ENCODE data around the gene SEMG2. TPM values are rescaled to one million over a fixed set of nuclear protein-coding genes. Genes with fewer than 3 reads are reported as not detected.

SEMG2 gene
- total RNA-seq, 3 donors from 2014 or later (not counting 1 experiment from before 2014, with no cell fraction given), result not detected

- no peaks in the 10 kb centered on the region for H3K36me3 Mint-ChIP-seq
- TF ChIP-seq, protein P1, sequence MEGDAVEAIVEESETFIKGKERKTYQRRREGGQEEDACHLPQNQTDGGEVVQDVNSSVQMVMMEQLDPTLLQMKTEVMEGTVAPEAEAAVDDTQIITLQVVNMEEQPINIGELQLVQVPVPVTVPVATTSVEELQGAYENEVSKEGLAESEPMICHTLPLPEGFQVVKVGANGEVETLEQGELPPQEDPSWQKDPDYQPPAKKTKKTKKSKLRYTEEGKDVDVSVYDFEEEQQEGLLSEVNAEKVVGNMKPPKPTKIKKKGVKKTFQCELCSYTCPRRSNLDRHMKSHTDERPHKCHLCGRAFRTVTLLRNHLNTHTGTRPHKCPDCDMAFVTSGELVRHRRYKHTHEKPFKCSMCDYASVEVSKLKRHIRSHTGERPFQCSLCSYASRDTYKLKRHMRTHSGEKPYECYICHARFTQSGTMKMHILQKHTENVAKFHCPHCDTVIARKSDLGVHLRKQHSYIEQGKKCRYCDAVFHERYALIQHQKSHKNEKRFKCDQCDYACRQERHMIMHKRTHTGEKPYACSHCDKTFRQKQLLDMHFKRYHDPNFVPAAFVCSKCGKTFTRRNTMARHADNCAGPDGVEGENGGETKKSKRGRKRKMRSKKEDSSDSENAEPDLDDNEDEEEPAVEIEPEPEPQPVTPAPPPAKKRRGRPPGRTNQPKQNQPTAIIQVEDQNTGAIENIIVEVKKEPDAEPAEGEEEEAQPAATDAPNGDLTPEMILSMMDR (IDR thresholded peaks at IDR 0.05), result no peak
- H3K27ac Mint-ChIP-seq, result no peak within 1 kb of the TSS
- DNase-seq (no peak), ATAC-seq (no peak)
- peaks cover 14% of the 10 kb centered on the region for H3K27me3 ChIP-seq (ENCODE audit: control insufficient read depth, insufficient read depth, low read length)
- intact Hi-C loops (cut with micrococcal nuclease), result no loop called here
- peaks cover 13 to 34% of the 10 kb centered on the region in 2 donors for H3K27me3 Mint-ChIP-seq (ENCODE audit: low read depth in 2 of 2)
- no peaks in the 10 kb centered on the region for H3K36me3 ChIP-seq (ENCODE audit: control insufficient read depth, insufficient read depth, low read length)
- no peak within 1 kb of the TSS for H3K27ac ChIP-seq (ENCODE audit: low read length)
- H3K9me3 Mint-ChIP-seq, result no peaks in the 10 kb centered on the region
- H3K4me3 ChIP-seq (ENCODE audit: low read length), result no peak within 1 kb of the TSS
- no peaks in the 10 kb centered on the region for H3K4me1 Mint-ChIP-seq
- no peak within 1 kb of the TSS for H3K4me3 Mint-ChIP-seq
- 46% methylated on average over 7 of the region's 7 CpGs for WGBS (ENCODE audit: insufficient coverage)
- H3K4me1 ChIP-seq (ENCODE audit: control insufficient read depth, insufficient read depth, low read length), result no peaks in the 10 kb centered on the region
- H3K9me3 ChIP-seq (ENCODE audit: control insufficient read depth, insufficient read depth, low read length), result no peaks in the 10 kb centered on the region
Measured at GRCh38 chr20:45254383-45255262, 33.5 kb downstream of the SEMG2 start, which contains the start of gene SLPI. TSS of gene SLPI (minus strand) at chr20:45254564. CDS start at chr20:45254543, 21 bp downstream.

DNA sequence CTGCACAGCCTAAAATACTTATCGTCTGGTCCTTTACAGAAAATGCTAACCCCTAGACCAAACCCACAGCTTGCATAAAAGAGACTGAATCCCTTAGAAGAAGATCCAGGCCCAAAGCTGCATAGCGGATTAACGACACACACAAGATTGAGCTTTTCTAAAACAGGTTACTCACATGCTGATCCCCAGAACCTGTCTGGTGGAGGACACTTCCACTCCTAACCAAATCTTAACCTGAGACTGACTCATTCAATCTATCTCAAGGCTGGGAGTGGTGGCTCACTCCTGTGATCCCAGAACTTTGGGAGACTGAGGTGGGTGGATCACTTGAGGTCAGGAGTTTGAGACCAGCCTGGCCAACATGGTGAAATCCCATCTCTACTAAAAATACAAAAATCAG, 36.0 kb downstream of the SEMG2 start:
- no peaks in the 10 kb centered on the region for H3K4me1 Mint-ChIP-seq
- no peaks in the 10 kb centered on the region for H3K36me3 Mint-ChIP-seq
- no peak overlapping the region for H3K4me3 ChIP-seq (ENCODE audit: low read length)
- no peak overlapping the region for H3K27ac Mint-ChIP-seq
- WGBS (ENCODE audit: insufficient coverage), result 78% methylated on average over 3 of the region's 3 CpGs
- ATAC-seq (no peak), DNase-seq (no peak)
- intact Hi-C loops (cut with micrococcal nuclease), result no loop called here
- H3K4me1 ChIP-seq (ENCODE audit: control insufficient read depth, insufficient read depth, low read length), result no peaks in the 10 kb centered on the region
- no peaks in the 10 kb centered on the region for H3K9me3 Mint-ChIP-seq
- no peak overlapping the region for H3K27ac ChIP-seq (ENCODE audit: low read length)
- no peak overlapping the region for H3K4me3 Mint-ChIP-seq
- TF ChIP-seq, protein P1 (IDR thresholded peaks at IDR 0.05), result no peak
- no peaks in the 10 kb centered on the region for H3K9me3 ChIP-seq (ENCODE audit: control insufficient read depth, insufficient read depth, low read length)
- H3K27me3 ChIP-seq (ENCODE audit: control insufficient read depth, insufficient read depth, low read length), result peaks cover 9% of the 10 kb centered on the region
- H3K36me3 ChIP-seq (ENCODE audit: control insufficient read depth, insufficient read depth, low read length), result no peaks in the 10 kb centered on the region
- peaks cover 12 to 34% of the 10 kb centered on the region in 2 donors for H3K27me3 Mint-ChIP-seq (ENCODE audit: low read depth in 2 of 2)

GRCh38 chr20:45257711-45258110, 36.5 kb downstream of the SEMG2 start:
- peaks cover 15 to 35% of the 10 kb centered on the region in 2 donors for H3K27me3 Mint-ChIP-seq (ENCODE audit: low read depth in 2 of 2)
- H3K9me3 Mint-ChIP-seq, result no peaks in the 10 kb centered on the region
- DNase-seq, result no peak
- H3K4me1 ChIP-seq (ENCODE audit: control insufficient read depth, insufficient read depth, low read length), result no peaks in the 10 kb centered on the region
- H3K27ac ChIP-seq (ENCODE audit: low read length), result no peak overlapping the region
- TF ChIP-seq, protein P1 (IDR thresholded peaks at IDR 0.05), result no peak
- no peak overlapping the region for H3K4me3 ChIP-seq (ENCODE audit: low read length)
- WGBS (ENCODE audit: insufficient coverage), result 97% methylated on average over 7 of the region's 7 CpGs
- H3K27ac Mint-ChIP-seq, result no peak overlapping the region
- no peaks in the 10 kb centered on the region for H3K4me1 Mint-ChIP-seq
- no peaks in the 10 kb centered on the region for H3K36me3 Mint-ChIP-seq
- H3K4me3 Mint-ChIP-seq, result no peak overlapping the region
- H3K27me3 ChIP-seq (ENCODE audit: control insufficient read depth, insufficient read depth, low read length), result peaks cover 6% of the 10 kb centered on the region
- intact Hi-C loops (cut with micrococcal nuclease), result no loop called here
- no peaks in the 10 kb centered on the region for H3K9me3 ChIP-seq (ENCODE audit: control insufficient read depth, insufficient read depth, low read length)
- H3K36me3 ChIP-seq (ENCODE audit: control insufficient read depth, insufficient read depth, low read length), result no peaks in the 10 kb centered on the region
- no peak for ATAC-seq

All from natural killer cell (primary cell).